Breast epithelium (tissue), 3 donors: ENCODE measurements around the gene ULBP2.
"Not testable (repeated sequence)": the region's sequence is repeated elsewhere in the genome, so short reads cannot be mapped to it uniquely, and the experiment has no call there.

ENCODE experiments used
- CTCF ChIP-seq, 3 donors: fragments of 450-650 bp; IDR thresholded peaks; one replicate each; pipeline ENCODE4 v1.5.1; 2016 to 2017; ENCODE audit warnings: antibody characterized with exemption in 3 of 3, mild to moderate bottlenecking in 3 of 3, moderate library complexity in 3 of 3
- POLR2AphosphoS5 ChIP-seq, 3 donors: sonication (generic); formaldehyde crosslinking; IDR thresholded peaks; one replicate each; pipeline ENCODE4 v1.6.1; 2017; ENCODE audit warnings: antibody characterized with exemption in 3 of 3

- not testable (repeated sequence) for TF ChIP-seq CTCF, POLR2AphosphoS5 (IDR thresholded peaks at IDR 0.05)
Measured at GRCh38 chr6:149958124-149958523, 16.3 kb downstream of the ULBP2 start.
